ENCODE results near the gene WNT11.

DNA sequence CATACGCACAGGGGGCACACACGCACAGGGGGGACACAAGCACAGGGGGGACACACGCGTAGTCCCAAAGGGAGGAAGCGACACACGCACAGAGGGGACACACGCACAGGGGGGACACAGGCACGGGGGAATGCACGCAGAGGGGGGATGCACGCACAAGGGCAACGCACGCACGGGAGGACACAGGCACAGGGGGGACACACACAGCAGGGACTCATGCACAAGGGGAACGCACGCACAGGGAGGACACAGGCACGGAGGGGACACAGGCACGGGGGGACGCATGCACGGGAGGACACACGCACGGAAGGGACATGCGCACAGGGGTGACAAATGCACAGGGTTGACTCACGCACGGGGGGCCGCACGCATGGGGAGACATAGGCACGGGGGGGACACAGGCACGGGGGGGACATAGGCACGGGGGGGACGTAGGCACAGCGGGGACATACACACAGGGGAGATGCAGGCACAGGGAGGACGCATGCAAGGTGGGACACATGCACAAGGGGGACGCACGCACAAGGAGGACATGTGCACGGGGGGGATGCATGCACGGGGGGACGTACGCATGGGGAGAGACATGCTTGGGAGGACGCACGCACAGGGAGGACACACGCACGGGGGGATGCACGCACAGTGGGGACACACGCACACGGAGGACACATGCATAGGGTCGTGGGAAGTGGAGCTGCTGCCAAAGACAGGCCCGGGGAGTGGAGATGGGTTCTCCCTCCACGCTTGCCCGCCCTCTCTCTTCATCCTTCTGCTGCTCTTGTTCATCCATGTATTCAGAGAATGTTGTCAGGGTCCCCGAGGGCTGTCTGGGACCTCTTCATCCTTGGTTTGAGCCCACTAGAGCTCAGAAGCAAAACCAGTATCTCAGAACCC lies 41.2 kb downstream of the WNT11 start:
- TF ChIP-seq POLR2AphosphoS5 (IDR thresholded peaks at IDR 0.05; ENCODE audit: low read depth, low read length) (no peak), FOXP2 (optimal IDR thresholded peaks at IDR 0.05; ENCODE audit: borderline replicate concordance, extremely low read depth, extremely low read length, insufficient read depth) (no peak)

Measured in PFSK-1 (cell line).